ENCODE data around the gene MAP6. TPM values are rescaled to one million over a fixed set of nuclear protein-coding genes. Genes with fewer than 3 reads are reported as not detected.
A peak's percentile ranks its signal among the peaks of the same experiment; 100 is the strongest.

MAP6 gene
- polyA plus RNA-seq, 1 experiment: 1.5 TPM

GRCh38 chr11:75568616-75569219, 100.1 kb downstream of the MAP6 start:
- Histone ChIP-seq H3K4me3 (ENCODE audit: low read depth, low read length) (no peak overlapping the region), H3K9me3 (ENCODE audit: control insufficient read depth, insufficient read depth, low read length) (peaks cover 6% of the 10 kb centered on the region; the same call in 1 of the 2 replicates), H3K27ac (ENCODE audit: low read depth, low read length) (no peak overlapping the region), H3K27me3 (ENCODE audit: control insufficient read depth, insufficient read depth, low read length) (no peaks in the 10 kb centered on the region)
- no peak for DNase-seq (ENCODE audit: low read depth, low spot score)
- TF ChIP-seq CTCF (IDR thresholded peaks at IDR 0.05; ENCODE audit: low read depth, low read length): no peak
- ChIA-PET CTCF (interaction anchor here (7.0 kb wide), 1 partner anchor 8 kb away, joined by 53 read pairs; no protein-coding TSS in a partner anchor), POLR2A (interaction anchor here (2.7 kb wide), 1 partner anchor 10 kb away, joined by 11 read pairs; no protein-coding TSS in a partner anchor)

DNA sequence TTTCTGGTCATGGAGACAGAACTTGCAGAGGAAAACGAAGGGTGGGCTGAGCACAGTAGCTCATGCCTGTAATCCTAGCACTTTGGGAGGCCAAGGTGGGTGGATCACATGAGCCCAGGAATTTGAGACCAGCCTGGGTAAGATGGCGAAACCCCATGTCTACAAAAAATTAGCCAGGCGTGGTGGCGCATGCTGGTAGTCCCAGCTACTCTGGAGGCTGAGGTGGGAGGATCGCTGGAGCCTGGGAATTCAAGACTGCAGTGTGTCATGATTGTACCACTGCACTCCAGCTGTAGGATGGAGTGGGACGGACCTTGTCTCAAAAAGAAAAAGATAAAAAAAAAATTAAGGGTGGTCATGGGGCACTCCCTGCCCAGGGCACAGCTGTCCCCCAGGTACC, 100.9 kb downstream of the MAP6 start:
- Histone ChIP-seq H3K9me3 (ENCODE audit: control insufficient read depth, insufficient read depth, low read length) (peaks cover 6% of the 10 kb centered on the region; the same call in 1 of the 2 replicates), H3K27ac (ENCODE audit: low read depth, low read length) (peak overlapping the region; percentile 3), H3K27me3 (ENCODE audit: control insufficient read depth, insufficient read depth, low read length) (no peaks in the 10 kb centered on the region), H3K4me3 (ENCODE audit: low read depth, low read length) (peak overlapping the region; percentile 2; the same call in 1 of the 2 replicates)
- no peak for TF ChIP-seq CTCF (IDR thresholded peaks at IDR 0.05; ENCODE audit: low read depth, low read length)
- ChIA-PET POLR2A (interaction anchor here (2.7 to 6.9 kb wide), 2 partner anchors 9 to 14 kb away, joined by 11 to 120 read pairs; no protein-coding TSS in a partner anchor), CTCF (interaction anchor here (7.0 kb wide), 1 partner anchor 8 kb away, joined by 53 read pairs; no protein-coding TSS in a partner anchor)
- DNase-seq (ENCODE audit: low read depth, low spot score): no peak

DNA sequence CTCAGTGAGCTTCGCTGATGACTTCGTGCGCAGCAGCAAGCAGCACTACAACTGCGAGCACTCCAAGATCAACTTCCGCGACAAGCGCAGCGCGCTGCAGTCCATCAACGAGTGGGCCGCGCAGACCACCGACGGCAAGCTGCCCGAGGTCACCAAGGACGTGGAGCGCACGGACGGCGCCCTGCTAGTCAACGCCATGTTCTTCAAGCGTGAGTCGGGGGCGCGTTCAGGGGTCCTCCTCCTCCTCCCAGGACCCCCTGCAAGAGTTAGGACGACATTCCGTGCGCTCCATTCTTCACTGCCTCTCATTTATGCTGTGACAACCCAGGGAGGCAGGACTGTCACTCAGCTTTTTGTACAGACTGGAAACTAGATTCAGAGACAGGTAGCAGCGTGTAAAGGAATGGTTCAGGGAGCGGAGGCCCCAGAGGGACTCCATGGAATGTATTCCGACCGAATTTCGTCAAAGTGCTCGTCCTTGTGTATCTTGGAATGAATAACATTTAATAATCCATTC, 102.0 kb downstream of the MAP6 start:
- CTCF ChIA-PET: interaction anchor here (1.1 to 7.0 kb wide), 2 partner anchors 10 to 179 kb away, joined by 3 to 53 read pairs; no protein-coding TSS in a partner anchor

GRCh38 chr11:75565916-75566762, 102.7 kb downstream of the MAP6 start:
- ChIA-PET POLR2A (interaction anchor here (1.0 to 6.9 kb wide), 6 partner anchors 9 to 89 kb away, joined by 3 to 120 read pairs (median 4); no protein-coding TSS in a partner anchor), CTCF (interaction anchor here (0.7 to 7.0 kb wide), 3 partner anchors 10 to 178 kb away, joined by 3 to 53 read pairs (median 3); no protein-coding TSS in a partner anchor)
- peak overlapping the region; percentile 97 for H3K27ac ChIP-seq (ENCODE audit: low read depth, low read length)
- peak overlapping the region; percentile 77 for H3K4me3 ChIP-seq (ENCODE audit: low read depth, low read length)
- H3K9me3 ChIP-seq (ENCODE audit: control insufficient read depth, insufficient read depth, low read length): peaks cover 6% of the 10 kb centered on the region; the same call in 1 of the 2 replicates
- no peak for DNase-seq (ENCODE audit: low read depth, low spot score)
- H3K27me3 ChIP-seq (ENCODE audit: control insufficient read depth, insufficient read depth, low read length): no peaks in the 10 kb centered on the region
- no peak for TF ChIP-seq CTCF (IDR thresholded peaks at IDR 0.05; ENCODE audit: low read depth, low read length)

More for the DNA sequence above, 102.0 kb downstream of the MAP6 start:
- Histone ChIP-seq H3K27me3 (ENCODE audit: control insufficient read depth, insufficient read depth, low read length) (no peaks in the 10 kb centered on the region), H3K27ac (ENCODE audit: low read depth, low read length) (no peak overlapping the region), H3K9me3 (ENCODE audit: control insufficient read depth, insufficient read depth, low read length) (peaks cover 6% of the 10 kb centered on the region; the same call in 1 of the 2 replicates), H3K4me3 (ENCODE audit: low read depth, low read length) (no peak overlapping the region; the same call in 1 of the 2 replicates)
- no peak for TF ChIP-seq CTCF (IDR thresholded peaks at IDR 0.05; ENCODE audit: low read depth, low read length)
- POLR2A ChIA-PET: interaction anchor here (1.0 to 6.9 kb wide), 4 partner anchors 8 to 88 kb away, joined by 3 to 120 read pairs (median 7); no protein-coding TSS in a partner anchor
- DNase-seq (ENCODE audit: low read depth, low spot score): no peak
